Measurements from ENCODE around the gene MTMR6.
A peak's percentile ranks its signal among the peaks of the same experiment; 100 is the strongest.
"Not testable (repeated sequence)": the region's sequence is repeated elsewhere in the genome, so short reads cannot be mapped to it uniquely, and the experiment has no call there.

The MTMR6 gene

GRCh38 chr13:25286969-25287961, at the start of gene MTMR6:
Gene MTMR6 (minus strand): TSS chr13:25287488. CDS start chr13:25287247, 241 bp downstream.
- H3K4me3 ChIP-seq (replicated peaks; ENCODE audit: low read depth, low read length), result peak within 1 kb of the TSS; percentile 94
- peak; percentile 63 for DNase-seq (ENCODE audit: extremely low read depth, low read depth)
- TF ChIP-seq, protein P1, sequence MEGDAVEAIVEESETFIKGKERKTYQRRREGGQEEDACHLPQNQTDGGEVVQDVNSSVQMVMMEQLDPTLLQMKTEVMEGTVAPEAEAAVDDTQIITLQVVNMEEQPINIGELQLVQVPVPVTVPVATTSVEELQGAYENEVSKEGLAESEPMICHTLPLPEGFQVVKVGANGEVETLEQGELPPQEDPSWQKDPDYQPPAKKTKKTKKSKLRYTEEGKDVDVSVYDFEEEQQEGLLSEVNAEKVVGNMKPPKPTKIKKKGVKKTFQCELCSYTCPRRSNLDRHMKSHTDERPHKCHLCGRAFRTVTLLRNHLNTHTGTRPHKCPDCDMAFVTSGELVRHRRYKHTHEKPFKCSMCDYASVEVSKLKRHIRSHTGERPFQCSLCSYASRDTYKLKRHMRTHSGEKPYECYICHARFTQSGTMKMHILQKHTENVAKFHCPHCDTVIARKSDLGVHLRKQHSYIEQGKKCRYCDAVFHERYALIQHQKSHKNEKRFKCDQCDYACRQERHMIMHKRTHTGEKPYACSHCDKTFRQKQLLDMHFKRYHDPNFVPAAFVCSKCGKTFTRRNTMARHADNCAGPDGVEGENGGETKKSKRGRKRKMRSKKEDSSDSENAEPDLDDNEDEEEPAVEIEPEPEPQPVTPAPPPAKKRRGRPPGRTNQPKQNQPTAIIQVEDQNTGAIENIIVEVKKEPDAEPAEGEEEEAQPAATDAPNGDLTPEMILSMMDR (IDR thresholded peaks at IDR 0.05; ENCODE audit: low read depth, low read length, missing control alignments), result peak; percentile 97

DNA sequence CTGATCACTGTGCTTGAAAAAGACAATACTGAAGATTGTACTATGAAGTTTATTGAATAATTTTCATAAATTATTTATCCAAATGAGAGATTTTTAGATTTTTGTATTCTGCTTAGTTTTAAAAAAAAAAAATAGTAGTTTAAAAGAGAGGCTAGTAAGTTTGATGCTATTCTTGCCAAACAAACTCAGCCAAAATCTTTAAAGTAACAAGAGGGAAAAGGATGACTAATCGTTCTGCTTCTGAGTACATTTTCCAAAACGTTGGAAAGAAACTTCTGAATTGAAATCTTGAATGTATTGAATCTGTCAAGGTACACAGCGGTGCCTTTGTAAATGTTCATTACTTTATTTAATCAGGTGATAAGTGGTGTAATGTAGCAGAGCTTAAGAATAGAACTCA, 48.6 kb upstream of the MTMR6 start:
- TF ChIP-seq, protein P1 (IDR thresholded peaks at IDR 0.05; ENCODE audit: low read depth, low read length, missing control alignments), result no peak
- no peak for DNase-seq (ENCODE audit: extremely low read depth, low read depth)
- H3K4me3 ChIP-seq (replicated peaks; ENCODE audit: low read depth, low read length), result no peak overlapping the region

DNA sequence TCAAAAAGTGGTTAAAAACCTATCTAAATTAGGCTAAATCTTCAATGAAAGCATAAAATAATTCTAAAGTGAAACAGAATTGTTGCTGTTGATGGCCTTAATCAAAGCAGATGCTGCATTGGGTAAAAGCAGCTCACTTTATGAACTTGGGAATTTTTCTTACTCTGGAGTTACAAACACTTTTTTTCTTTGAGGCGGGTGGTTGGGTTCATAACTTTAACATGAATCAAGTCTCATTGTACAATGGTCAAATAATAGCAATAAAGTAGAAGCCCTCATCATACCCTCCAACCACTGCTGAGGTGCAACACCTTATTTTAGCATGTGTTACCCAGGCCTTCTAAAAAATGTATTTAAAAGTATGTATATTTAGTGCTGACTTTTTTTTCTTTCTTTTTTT, 43.3 kb upstream of the MTMR6 start:
- H3K4me3 ChIP-seq (replicated peaks; ENCODE audit: low read depth, low read length), result no peak overlapping the region
- TF ChIP-seq, protein P1 (IDR thresholded peaks at IDR 0.05; ENCODE audit: low read depth, low read length, missing control alignments), result no peak
- DNase-seq (ENCODE audit: extremely low read depth, low read depth), result no peak

DNA sequence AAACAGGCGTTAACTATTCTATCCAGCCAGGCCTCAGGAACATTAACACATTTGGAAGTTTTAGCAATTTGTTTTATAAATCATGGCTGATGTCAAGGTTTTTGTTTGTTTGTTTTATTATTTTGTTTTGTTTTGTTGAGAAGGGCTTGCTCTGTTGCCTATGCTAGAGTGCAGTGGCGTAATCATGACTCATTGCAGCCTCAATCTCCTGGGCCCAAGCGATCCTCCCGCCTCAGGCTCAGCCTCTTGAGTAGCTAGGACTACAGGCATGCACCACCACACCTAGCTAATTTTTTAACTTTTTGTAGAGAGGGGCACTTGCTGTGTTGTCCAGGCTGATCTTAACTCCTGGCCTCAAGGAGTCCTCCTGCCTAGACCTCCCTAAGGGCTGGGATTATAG, 42.4 kb upstream of the MTMR6 start:
- peak; percentile 15 for DNase-seq (ENCODE audit: extremely low read depth, low read depth)
- TF ChIP-seq, protein P1 (IDR thresholded peaks at IDR 0.05; ENCODE audit: low read depth, low read length, missing control alignments), result no peak
- H3K4me3 ChIP-seq (replicated peaks; ENCODE audit: low read depth, low read length), result no peak overlapping the region

GRCh38 chr13:25324100-25324499, 36.8 kb upstream of the MTMR6 start:
- no peak for DNase-seq (ENCODE audit: extremely low read depth, low read depth)
- no peak overlapping the region for H3K4me3 ChIP-seq (replicated peaks; ENCODE audit: low read depth, low read length)
- TF ChIP-seq, protein P1 (IDR thresholded peaks at IDR 0.05; ENCODE audit: low read depth, low read length, missing control alignments), result no peak

DNA sequence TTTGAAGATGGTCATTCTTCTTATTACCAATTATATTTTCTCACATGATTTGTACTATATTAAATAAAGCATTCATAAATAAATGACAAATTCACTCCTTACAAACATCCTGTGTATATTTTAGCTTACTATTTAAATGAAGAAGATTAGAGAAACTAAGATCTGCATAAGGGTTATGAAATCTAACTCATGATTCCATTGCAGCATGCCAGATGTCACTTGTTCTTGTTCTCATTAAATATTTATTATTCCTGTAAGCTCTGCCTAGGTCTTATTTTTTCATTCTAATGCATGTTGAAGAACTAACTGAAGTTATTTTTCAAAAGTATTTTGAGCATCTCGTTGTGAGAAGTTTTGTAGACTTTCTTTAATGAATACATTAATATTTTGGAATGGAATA, 32.5 kb upstream of the MTMR6 start:
- no peak for DNase-seq (ENCODE audit: extremely low read depth, low read depth)
- TF ChIP-seq, protein P1 (IDR thresholded peaks at IDR 0.05; ENCODE audit: low read depth, low read length, missing control alignments), result no peak
- no peak overlapping the region for H3K4me3 ChIP-seq (replicated peaks; ENCODE audit: low read depth, low read length)

DNA sequence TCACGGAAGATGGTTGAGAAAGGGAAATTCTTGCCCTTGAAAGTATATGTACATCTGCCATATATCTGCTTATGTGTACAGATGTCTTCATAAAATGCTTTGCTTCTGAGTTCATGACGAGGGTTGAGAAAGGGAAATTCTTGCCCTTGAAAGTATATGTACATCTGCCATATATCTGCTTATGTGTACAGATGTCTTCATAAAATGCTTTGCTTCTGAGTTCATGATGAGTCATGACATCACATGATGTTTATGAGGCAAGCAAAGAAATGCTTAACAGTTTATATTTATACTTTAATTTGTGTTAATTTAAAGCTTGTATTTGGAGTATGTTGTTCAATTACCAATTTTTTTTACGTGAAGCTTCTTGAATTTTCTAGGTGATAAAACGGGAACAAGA, 31.7 kb upstream of the MTMR6 start:
- not testable (repeated sequence) for DNase-seq (ENCODE audit: extremely low read depth, low read depth); H3K4me3 ChIP-seq (replicated peaks; ENCODE audit: low read depth, low read length)

Data from HFF-Myc (cell line).